Neural cell (in vitro differentiated cells): Measurements from ENCODE around the gene ADRA2B. TPM values are rescaled to one million over a fixed set of nuclear protein-coding genes. Genes with fewer than 3 reads are reported as not detected.

ENCODE experiments used
- H2AFZ ChIP-seq: fragments of 200-600, 300-800 bp; sonication (generic), shearing (Covaris generic); 2 replicates; pipeline ENCODE4 v1.6.0; 2014; ENCODE audit warnings: low read depth, mild to moderate bottlenecking, antibody characterized with exemption, low read length, moderate library complexity
- H3F3A ChIP-seq: fragments of 200-600 bp; shearing (Covaris generic); 2 replicates; pipeline ENCODE4 v1.6.1; 2016; ENCODE audit warnings: mild to moderate bottlenecking, moderate library complexity, mixed read lengths, antibody characterized with exemption, low read length; ENCODE audit not compliant: insufficient read depth, poor library complexity, severe bottlenecking
- H3K27ac ChIP-seq: fragments of 200-600, 300-800 bp; sonication (generic), shearing (Covaris generic); 2 replicates; pipeline ENCODE4 v1.5.1; 2014; ENCODE audit warnings: mild to moderate bottlenecking, low read length, moderate library complexity
- H3K27me3 ChIP-seq: fragments of 300-800, 200-600 bp; sonication (generic), shearing (Covaris generic); 2 replicates; pipeline ENCODE4 v1.6.0; 2014; ENCODE audit warnings: mild to moderate bottlenecking, low read depth, low read length, moderate library complexity; ENCODE audit not compliant: insufficient read depth
- H3K36me3 ChIP-seq: fragments of 300-800, 200-600 bp; sonication (generic), shearing (Covaris generic); 2 replicates; pipeline ENCODE4 v1.5.1; 2014; ENCODE audit warnings: mild to moderate bottlenecking, antibody characterized with exemption, low read length, moderate library complexity; ENCODE audit not compliant: insufficient read depth
- H3K4me2 ChIP-seq: fragments of 300-800, 200-600 bp; sonication (generic), shearing (Covaris generic); 2 replicates; pipeline ENCODE4 v1.6.0; 2014; ENCODE audit warnings: mild to moderate bottlenecking, low read length
- H3K4me3 ChIP-seq: fragments of 300-800, 200-600 bp; sonication (generic), shearing (Covaris generic); 2 replicates; pipeline ENCODE4 v1.5.1; 2014; ENCODE audit warnings: mild to moderate bottlenecking, low read length, moderate library complexity
- H3K79me2 ChIP-seq: fragments of 200-600 bp; shearing (Covaris generic); replicated peaks from 2 replicates; pipeline ENCODE4 v1.6.0; 2014; ENCODE audit warnings: mild to moderate bottlenecking, low read length, moderate library complexity; ENCODE audit not compliant: insufficient read depth
- H3K9ac ChIP-seq: fragments of 300-800, 200-600 bp; sonication (generic), shearing (Covaris generic); 2 replicates; pipeline ENCODE4 v1.6.1; 2016; ENCODE audit warnings: mild to moderate bottlenecking, low read length, mixed read lengths
- H3K9me2 ChIP-seq: fragments of 200-600 bp; shearing (Covaris generic); 2 replicates; pipeline ENCODE4 v1.6.1; 2016; ENCODE audit warnings: mild to moderate bottlenecking, low read length, mixed read lengths; ENCODE audit not compliant: insufficient read depth
- H3K9me3 ChIP-seq: fragments of 200-600, 300-800 bp; sonication (generic), shearing (Covaris generic); 2 replicates; pipeline ENCODE4 v1.6.1; 2016; ENCODE audit warnings: mild to moderate bottlenecking, mixed run types, low read length, moderate library complexity, mixed read lengths
- H4K20me1 ChIP-seq: fragments of 200-600 bp; shearing (Covaris generic); 2 replicates; pipeline ENCODE4 v1.6.1; 2016; ENCODE audit warnings: mild to moderate bottlenecking, mixed run types; ENCODE audit not compliant: insufficient read depth
- CTCF ChIP-seq: fragments of 450-650 bp; IDR thresholded peaks from 2 replicates; pipeline ENCODE4 v1.5.1; 2014; ENCODE audit warnings: antibody characterized with exemption, mild to moderate bottlenecking, moderate library complexity; ENCODE audit not compliant: poor library complexity, severe bottlenecking
- EP300 ChIP-seq: fragments of 450-650 bp; conservative IDR thresholded peaks from 2 replicates; pipeline ENCODE4 v1.6.1; 2014; ENCODE audit warnings: antibody characterized with exemption, mild to moderate bottlenecking, moderate library complexity; ENCODE audit not compliant: poor library complexity, severe bottlenecking
- EZH2 ChIP-seq: fragments of 200-600, 300-800 bp; shearing (Covaris generic), sonication (generic); IDR thresholded peaks from 2 replicates; pipeline ENCODE4 v1.6.1; 2014; ENCODE audit warnings: antibody characterized with exemption, low read length, borderline replicate concordance, mild to moderate bottlenecking; ENCODE audit not compliant: insufficient read depth, poor library complexity, severe bottlenecking
- MXI1 ChIP-seq: fragments of 450-650 bp; conservative IDR thresholded peaks from 2 replicates; pipeline ENCODE4 v1.6.1; 2014; ENCODE audit warnings: antibody characterized with exemption, mild to moderate bottlenecking; ENCODE audit not compliant: poor library complexity, severe bottlenecking
- POLR2AphosphoS5 ChIP-seq: IDR thresholded peaks from 2 replicates; pipeline ENCODE4 v1.6.1; 2012
- RAD21 ChIP-seq: fragments of 450-650 bp; conservative IDR thresholded peaks from 2 replicates; pipeline ENCODE4 v1.6.1; 2014; ENCODE audit warnings: antibody characterized with exemption, mild to moderate bottlenecking, moderate library complexity
- REST ChIP-seq: IDR thresholded peaks from 2 replicates; pipeline ENCODE4 v1.6.1; 2012; ENCODE audit warnings: borderline replicate concordance
- SMC3 ChIP-seq: fragments of 450-650 bp; conservative IDR thresholded peaks from 2 replicates; pipeline ENCODE4 v1.6.1; 2014; ENCODE audit warnings: antibody characterized with exemption, mild to moderate bottlenecking, moderate library complexity; ENCODE audit not compliant: poor library complexity
- TAF1 ChIP-seq: IDR thresholded peaks from 2 replicates; pipeline ENCODE4 v1.6.1; 2012; ENCODE audit warnings: low read depth
- polyA plus RNA-seq: library from polyadenylated mRNA; depleted of rRNA; stranded (reverse); fragments of >200 nt; gene quantifications from 2 replicates; pipeline ENCODE4 v1.2.3, GENCODE V29; 2014

The ADRA2B gene
- polyA plus RNA-seq, 1 donor from 2014 or later = not detected

- Histone ChIP-seq H3K9ac (no peak overlapping the region), H3K79me2 (no peaks in the 10 kb centered on the region), H3F3A (no peaks in the 10 kb centered on the region), H3K27me3 (no peaks in the 10 kb centered on the region), H3K9me3 (no peaks in the 10 kb centered on the region), H3K4me2 (no peak overlapping the region), H3K4me3 (no peak overlapping the region), H3K9me2 (no peaks in the 10 kb centered on the region), H3K36me3 (no peaks in the 10 kb centered on the region), H3K27ac (no peak overlapping the region), H4K20me1 (no peaks in the 10 kb centered on the region), H2AFZ (no peak overlapping the region)
- no peak for TF ChIP-seq CTCF
- TF ChIP-seq RAD21 = no peak
Measured at GRCh38 chr2:96163768-96164429, 47.5 kb upstream of the ADRA2B start.

- H3K79me2 ChIP-seq = no peaks in the 10 kb centered on the region
- H3K4me2 ChIP-seq = no peak overlapping the region
- no peaks in the 10 kb centered on the region for H4K20me1 ChIP-seq
- no peak for TF ChIP-seq REST
- TF ChIP-seq MXI1 = no peak
- no peak for TF ChIP-seq SMC3
- no peak for TF ChIP-seq EZH2
- no peak for TF ChIP-seq POLR2AphosphoS5
- no peak for TF ChIP-seq TAF1
- no peak for TF ChIP-seq RAD21
- TF ChIP-seq EP300 = no peak
- no peak for TF ChIP-seq CTCF
- no peak overlapping the region for H2AFZ ChIP-seq
- no peak overlapping the region for H3K9ac ChIP-seq
- H3K9me3 ChIP-seq = no peaks in the 10 kb centered on the region
- no peaks in the 10 kb centered on the region for H3F3A ChIP-seq
- no peaks in the 10 kb centered on the region for H3K9me2 ChIP-seq
- no peaks in the 10 kb centered on the region for H3K36me3 ChIP-seq
- no peak overlapping the region for H3K27ac ChIP-seq
- no peak overlapping the region for H3K4me3 ChIP-seq
- H3K27me3 ChIP-seq = no peaks in the 10 kb centered on the region
Measured at GRCh38 chr2:96163415-96163767, 47.0 kb upstream of the ADRA2B start.
